Stimulated activated CD4-positive, alpha-beta T cell treated with anti-CD3 and anti-CD28 coated beads, Interleukin-12 subunit alpha, Interleukin-12 subunit beta, amount 100 ng/mL, for 4 hours (primary cell): Measurements from ENCODE around the gene BMPER.

Experiments used
- DNase-seq: peaks from one replicate; pipeline ENCODE4 v3.0.0-alpha.2; 2020

Gene BMPER

GRCh38 chr7:34191771-34192479, 286.6 kb downstream of the BMPER start:
- no peak for DNase-seq

GRCh38 chr7:34192906-34193305, 287.6 kb downstream of the BMPER start:
- DNase-seq = no peak

GRCh38 chr7:34198231-34198641, 292.9 kb downstream of the BMPER start:
- DNase-seq = no peak
